Activated naive CD4-positive, alpha-beta T cell treated with anti-CD3 and anti-CD28 coated beads, Interleukin-2, amount 50 U/mL, for 72 hours (primary cell): ENCODE results near the gene ERGIC1. TPM values are rescaled to one million over a fixed set of nuclear protein-coding genes. Genes with fewer than 3 reads are reported as not detected.
A peak's percentile ranks its signal among the peaks of the same experiment; 100 is the strongest.
"Not testable (repeated sequence)": the region's sequence is repeated elsewhere in the genome, so short reads cannot be mapped to it uniquely, and the experiment has no call there.

Experiments used
- ATAC-seq, 2 donors: fragments of 150-1000 bp; cut with Tn5 transposase; 2 replicates each; pipeline ENCODE4 v1.10.0; 2021; ENCODE audit warnings: mild to moderate bottlenecking in 2 of 2, moderate library complexity in 2 of 2
- DNase-seq, 2 donors: peaks; one replicate each; pipeline ENCODE4 v3.0.0; 2021 to 2022; ENCODE audit warnings: low spot score in 2 of 2
- H3K27ac Mint-ChIP-seq, 2 donors: one replicate each; pipeline ENCODE4 v1.8.0; 2022; ENCODE audit warnings: mild to moderate bottlenecking in 2 of 2, mixed read lengths in 2 of 2
- H3K36me3 Mint-ChIP-seq, 2 donors: one replicate each; pipeline ENCODE4 v1.8.0; 2022; ENCODE audit warnings: mixed read lengths in 2 of 2
- H3K9me3 Mint-ChIP-seq, 2 donors: one replicate each; pipeline ENCODE4 v1.8.0; 2022; ENCODE audit warnings: mixed read lengths in 2 of 2
- total RNA-seq, 2 donors: library from RNA; stranded (reverse); gene quantifications; one replicate each; pipeline ENCODE4 v1.2.3, GENCODE V29; 2022

The ERGIC1 gene
- total RNA-seq, 2 donors from 2014 or later: 37.0 to 52.9 TPM

GRCh38 chr5:172892713-172893112 lies 58.7 kb downstream of the ERGIC1 start:
- ATAC-seq (no peak), DNase-seq (no peak)
- no peak overlapping the region for H3K27ac Mint-ChIP-seq
- H3K36me3 Mint-ChIP-seq: no peaks in the 10 kb centered on the region
- no peaks in the 10 kb centered on the region for H3K9me3 Mint-ChIP-seq

GRCh38 chr5:172894767-172895388 lies 60.8 kb downstream of the ERGIC1 start:
- Mint-ChIP-seq H3K27ac (no peak overlapping the region), H3K9me3 (no peaks in the 10 kb centered on the region), H3K36me3 (no peaks in the 10 kb centered on the region)
- DNase-seq (no peak), ATAC-seq (no peak)

- no peaks in the 10 kb centered on the region for H3K36me3 Mint-ChIP-seq
- no peak overlapping the region for H3K27ac Mint-ChIP-seq
- ATAC-seq (no peak), DNase-seq (no peak)
- no peaks in the 10 kb centered on the region for H3K9me3 Mint-ChIP-seq
Measured at GRCh38 chr5:172895549-172895948, 61.5 kb downstream of the ERGIC1 start.

GRCh38 chr5:172896465-172896864 lies 62.4 kb downstream of the ERGIC1 start:
- Mint-ChIP-seq H3K27ac (peak overlapping the region in 1 of 2 donors; percentile 77), H3K9me3 (no peaks in the 10 kb centered on the region), H3K36me3 (no peaks in the 10 kb centered on the region)
- ATAC-seq (no peak), DNase-seq (no peak)

GRCh38 chr5:172897067-172897466 lies 63.0 kb downstream of the ERGIC1 start:
- H3K27ac Mint-ChIP-seq: peak overlapping the region; percentile 61 to 77

GRCh38 chr5:172897481-172898217 lies 63.6 kb downstream of the ERGIC1 start:
- ATAC-seq (no peak), DNase-seq (no peak)
- H3K27ac Mint-ChIP-seq: peak overlapping the region; percentile 47 to 77
- H3K36me3 Mint-ChIP-seq: no peaks in the 10 kb centered on the region
- no peaks in the 10 kb centered on the region for H3K9me3 Mint-ChIP-seq

More at GRCh38 chr5:172897067-172897466, 63.0 kb downstream of the ERGIC1 start:
- not testable (repeated sequence) for H3K9me3 Mint-ChIP-seq, ATAC-seq, DNase-seq, H3K36me3 Mint-ChIP-seq

GRCh38 chr5:172898218-172898842 lies 64.3 kb downstream of the ERGIC1 start:
- no peaks in the 10 kb centered on the region for H3K9me3 Mint-ChIP-seq
- ATAC-seq (no peak), DNase-seq (no peak)
- H3K36me3 Mint-ChIP-seq: no peaks in the 10 kb centered on the region
- peak overlapping the region; percentile 47 to 77 for H3K27ac Mint-ChIP-seq

GRCh38 chr5:172898843-172899369 lies 64.9 kb downstream of the ERGIC1 start:
- H3K9me3 Mint-ChIP-seq: no peaks in the 10 kb centered on the region
- ATAC-seq (no peak), DNase-seq (no peak)
- H3K36me3 Mint-ChIP-seq: no peaks in the 10 kb centered on the region
- peak overlapping the region; percentile 30 to 60 for H3K27ac Mint-ChIP-seq

GRCh38 chr5:172899436-172899835 lies 65.4 kb downstream of the ERGIC1 start:
- H3K36me3 Mint-ChIP-seq: no peaks in the 10 kb centered on the region
- no peaks in the 10 kb centered on the region for H3K9me3 Mint-ChIP-seq
- H3K27ac Mint-ChIP-seq: peak overlapping the region in 1 of 2 donors; percentile 12
- DNase-seq (no peak), ATAC-seq (no peak)

GRCh38 chr5:172901012-172901780 lies 67.1 kb downstream of the ERGIC1 start:
- no peak for DNase-seq
- ATAC-seq: no peak
- H3K9me3 Mint-ChIP-seq: no peaks in the 10 kb centered on the region
- no peaks in the 10 kb centered on the region for H3K36me3 Mint-ChIP-seq
- peak overlapping the region; percentile 3 to 44 for H3K27ac Mint-ChIP-seq

GRCh38 chr5:172901788-172902496 lies 67.9 kb downstream of the ERGIC1 start:
- H3K9me3 Mint-ChIP-seq: no peaks in the 10 kb centered on the region
- no peak for DNase-seq

GRCh38 chr5:172902497-172903472 lies 68.7 kb downstream of the ERGIC1 start:
- ATAC-seq (no peak), DNase-seq (no peak)
- H3K27ac Mint-ChIP-seq: peak overlapping the region; percentile 58 to 90
- H3K9me3 Mint-ChIP-seq: no peaks in the 10 kb centered on the region
- no peaks in the 10 kb centered on the region for H3K36me3 Mint-ChIP-seq

More at GRCh38 chr5:172901788-172902496, 67.9 kb downstream of the ERGIC1 start:
- ATAC-seq: no peak
- Mint-ChIP-seq H3K27ac (peak overlapping the region; percentile 58 to 90), H3K36me3 (no peaks in the 10 kb centered on the region)

GRCh38 chr5:172903790-172904189 lies 69.7 kb downstream of the ERGIC1 start:
- DNase-seq (no peak), ATAC-seq (no peak)
- H3K9me3 Mint-ChIP-seq: no peaks in the 10 kb centered on the region
- no peaks in the 10 kb centered on the region for H3K36me3 Mint-ChIP-seq
- H3K27ac Mint-ChIP-seq: peak overlapping the region; percentile 37 to 51

GRCh38 chr5:172904312-172904642 lies 70.2 kb downstream of the ERGIC1 start:
- DNase-seq: no peak
- ATAC-seq: no peak
- Mint-ChIP-seq H3K27ac (peak overlapping the region in 1 of 2 donors; percentile 37), H3K9me3 (no peaks in the 10 kb centered on the region), H3K36me3 (no peaks in the 10 kb centered on the region)

GRCh38 chr5:172904643-172905345 lies 70.7 kb downstream of the ERGIC1 start:
- H3K27ac Mint-ChIP-seq: peak overlapping the region; percentile 37 to 72
- no peak for ATAC-seq
- no peaks in the 10 kb centered on the region for H3K36me3 Mint-ChIP-seq
- H3K9me3 Mint-ChIP-seq: no peaks in the 10 kb centered on the region
- no peak for DNase-seq
